ENCODE data around the gene HNRNPA1.
"Not testable (repeated sequence)": the region's sequence is repeated elsewhere in the genome, so short reads cannot be mapped to it uniquely, and the experiment has no call there.

The HNRNPA1 gene

GRCh38 chr12:54280468-54281260, at the start of gene HNRNPA1:
Gene HNRNPA1, plus strand, starts transcription at chr12:54280726. Its CDS starts 82 bp downstream, at chr12:54280808.
- DNase-seq = peak; percentile 97 to 99

GRCh38 chr12:54231269-54231668, 49.3 kb upstream of the HNRNPA1 start:
- DNase-seq = not testable (repeated sequence)

DNA sequence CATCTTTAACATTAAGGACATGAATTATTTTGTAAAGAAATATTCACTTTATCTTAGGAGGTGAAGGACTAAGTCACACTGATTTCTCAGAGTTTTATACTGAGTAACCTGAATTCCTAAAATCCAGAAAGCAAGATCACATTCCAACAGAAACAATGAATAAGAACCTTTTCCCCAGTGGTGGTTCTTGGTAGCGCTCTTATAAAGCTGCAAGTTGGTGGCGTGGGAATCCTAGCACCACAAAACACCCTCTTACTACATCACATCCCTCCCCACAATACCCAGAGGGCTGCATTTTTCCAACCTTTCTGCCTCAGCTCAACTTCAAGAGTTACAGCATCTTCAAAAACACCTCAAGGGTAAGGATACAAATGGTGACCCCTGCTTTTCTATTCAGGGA, 47.7 kb upstream of the HNRNPA1 start:
- DNase-seq = no peak

- no peak for DNase-seq
Observed at GRCh38 chr12:54238531-54238930, 42.0 kb upstream of the HNRNPA1 start.

DNA sequence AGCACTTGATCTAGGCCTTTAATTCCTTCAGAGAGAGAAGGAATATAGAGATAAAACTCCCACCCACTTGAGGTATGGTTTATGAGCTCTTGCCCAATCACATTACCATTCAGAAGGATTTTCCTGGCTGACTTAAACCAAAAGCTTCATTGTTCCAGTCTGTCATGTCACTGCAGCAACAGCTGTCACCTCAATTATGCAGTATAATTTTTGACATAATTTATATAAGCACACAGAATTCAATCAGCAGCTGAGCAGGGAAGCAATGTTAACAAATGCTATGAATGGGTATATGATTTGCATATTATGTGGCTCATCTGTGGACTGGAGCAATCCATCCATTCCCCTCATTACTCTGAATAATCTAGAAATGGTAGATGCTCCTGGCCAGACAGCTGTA, 40.9 kb upstream of the HNRNPA1 start:
- DNase-seq = no peak

DNA sequence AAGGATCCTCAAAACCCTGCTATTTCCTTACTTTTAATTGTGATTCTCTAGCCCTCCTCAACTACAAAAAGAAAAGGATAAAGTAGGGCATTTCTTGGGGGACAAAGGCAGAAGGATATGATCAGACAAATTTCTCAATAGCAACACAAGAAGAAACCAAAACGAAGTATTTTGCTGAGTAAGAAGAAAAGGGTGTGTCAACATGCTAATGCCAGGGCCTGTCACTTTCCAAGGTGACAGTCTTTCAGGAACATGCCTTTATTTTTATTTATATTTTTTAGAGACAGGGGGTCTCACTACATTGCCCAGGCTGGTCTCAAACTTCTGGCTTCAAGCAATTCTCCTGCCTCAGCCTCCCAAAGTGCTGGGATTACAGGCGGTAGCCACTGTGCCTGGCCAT, 40.4 kb upstream of the HNRNPA1 start:
- DNase-seq = no peak

- no peak for DNase-seq
Observed at GRCh38 chr12:54240971-54241588, 39.4 kb upstream of the HNRNPA1 start.

DNA sequence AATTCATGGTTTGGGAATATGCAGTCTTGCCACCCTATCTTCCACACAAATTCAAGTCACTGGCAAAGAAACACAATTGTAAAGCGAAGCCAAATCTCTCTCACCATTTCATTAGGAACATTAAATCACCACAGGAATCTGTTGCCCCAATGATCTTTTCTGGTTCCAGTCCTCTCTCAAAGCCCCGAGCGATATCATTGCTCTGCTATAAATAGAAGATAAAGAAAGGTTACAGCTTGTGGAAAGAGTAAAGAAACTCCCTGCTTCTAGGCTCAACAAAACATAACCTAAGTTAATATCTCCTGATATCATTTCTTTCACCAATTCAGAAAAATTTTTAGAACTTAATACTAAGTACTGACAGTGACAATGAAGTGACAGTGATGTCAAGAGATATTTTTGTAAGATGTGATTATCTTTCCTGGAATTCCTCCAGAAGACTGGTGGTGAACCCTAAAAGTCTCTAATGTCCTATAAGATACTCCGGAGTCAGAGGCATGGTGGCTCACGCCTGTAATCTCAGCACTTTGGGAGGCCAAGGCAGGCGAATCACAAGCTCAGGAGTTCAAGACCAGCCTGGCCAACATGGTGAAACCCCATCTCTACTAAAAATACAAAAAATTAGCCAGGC, 34.4 kb upstream of the HNRNPA1 start:
- DNase-seq = no peak

- no peak for DNase-seq
Observed at GRCh38 chr12:54249489-54249888, 31.0 kb upstream of the HNRNPA1 start.

- DNase-seq = peak in 1 of 2 experiments; percentile 17
Observed at GRCh38 chr12:54251667-54252284, 28.8 kb upstream of the HNRNPA1 start.

DNA sequence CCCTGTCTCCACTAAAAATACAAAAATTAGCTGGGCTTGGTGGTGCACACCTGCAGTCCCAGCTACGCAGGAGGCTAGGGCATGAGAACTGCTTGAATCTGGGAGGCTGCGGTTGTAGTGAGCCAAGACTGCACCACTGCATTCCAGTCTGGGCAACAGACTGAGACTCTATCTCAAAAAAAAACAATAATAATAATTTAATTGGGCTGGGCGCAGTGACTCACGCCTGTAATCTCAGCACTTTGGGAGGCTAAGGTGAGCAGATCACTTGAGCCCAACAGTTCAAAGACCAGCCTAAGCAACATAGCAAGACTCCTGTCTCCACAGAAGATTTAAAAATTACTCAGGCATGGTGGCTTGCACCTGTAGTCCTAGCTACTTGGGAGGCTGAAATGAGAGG, 27.3 kb upstream of the HNRNPA1 start:
- no peak for DNase-seq

- no peak for DNase-seq
Observed at GRCh38 chr12:54257332-54257731, 23.2 kb upstream of the HNRNPA1 start.

DNA sequence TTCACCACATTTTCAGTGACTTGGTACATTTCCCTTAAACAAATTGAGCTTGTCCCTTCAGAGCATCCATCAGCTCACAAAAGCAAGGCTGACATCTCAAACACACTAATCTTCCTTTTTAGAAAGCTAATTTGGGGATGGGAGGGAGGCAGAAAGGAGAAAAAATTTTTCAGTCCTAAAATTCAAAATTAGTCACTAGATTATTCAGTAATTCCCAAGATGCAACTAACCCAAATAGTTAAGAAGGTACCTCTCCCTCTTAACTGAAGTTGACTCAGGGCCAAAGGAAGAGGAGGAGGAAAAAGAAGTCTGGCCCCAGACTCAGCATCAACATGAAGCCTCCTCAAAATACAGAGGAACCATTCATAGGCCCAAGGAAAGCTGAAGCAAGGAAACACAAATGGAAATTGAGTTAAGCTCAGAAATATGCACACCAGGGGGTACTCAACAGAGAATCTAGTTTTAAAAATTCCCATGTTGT, 22.3 kb upstream of the HNRNPA1 start:
- no peak for DNase-seq

DNA sequence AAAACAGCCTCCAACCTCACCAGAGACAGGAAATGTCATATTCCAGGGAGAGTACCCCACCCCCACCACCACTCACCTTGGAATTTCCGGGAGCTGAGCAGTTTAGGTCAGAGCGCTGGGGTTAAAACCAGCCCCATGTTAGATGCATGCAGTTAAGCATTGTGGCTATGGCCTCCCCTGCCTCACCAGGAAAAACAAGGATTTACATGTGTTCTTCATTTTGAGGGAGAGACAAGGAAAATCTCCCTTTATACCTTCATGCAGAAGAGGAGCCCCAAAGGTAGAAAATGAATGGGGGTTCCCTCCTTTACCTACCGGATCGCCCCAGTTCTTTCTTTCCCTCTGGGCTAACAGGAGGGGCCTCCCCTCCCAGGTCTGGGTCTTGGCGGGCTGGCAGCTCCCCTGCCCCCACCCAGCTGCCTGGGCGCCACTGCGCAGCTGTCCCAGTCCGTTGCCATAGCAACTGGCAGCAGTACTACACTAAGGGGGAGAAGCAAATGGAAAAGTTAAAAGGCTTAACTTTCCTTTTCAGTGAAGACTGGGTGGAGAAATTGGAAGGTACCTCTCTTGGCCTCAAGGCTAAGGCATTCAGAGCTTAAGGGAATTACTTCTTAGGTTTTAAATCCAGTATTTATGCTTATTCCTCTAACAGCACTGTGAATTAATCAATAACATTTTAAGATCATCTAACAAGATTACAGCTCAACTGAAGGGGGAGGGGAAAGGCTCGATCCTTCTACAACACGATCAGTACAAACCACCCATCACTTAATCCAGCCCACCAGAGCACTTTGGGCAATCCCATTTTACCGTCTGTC, 21.1 kb upstream of the HNRNPA1 start:
- DNase-seq = peak; percentile 89 to 91

DNA sequence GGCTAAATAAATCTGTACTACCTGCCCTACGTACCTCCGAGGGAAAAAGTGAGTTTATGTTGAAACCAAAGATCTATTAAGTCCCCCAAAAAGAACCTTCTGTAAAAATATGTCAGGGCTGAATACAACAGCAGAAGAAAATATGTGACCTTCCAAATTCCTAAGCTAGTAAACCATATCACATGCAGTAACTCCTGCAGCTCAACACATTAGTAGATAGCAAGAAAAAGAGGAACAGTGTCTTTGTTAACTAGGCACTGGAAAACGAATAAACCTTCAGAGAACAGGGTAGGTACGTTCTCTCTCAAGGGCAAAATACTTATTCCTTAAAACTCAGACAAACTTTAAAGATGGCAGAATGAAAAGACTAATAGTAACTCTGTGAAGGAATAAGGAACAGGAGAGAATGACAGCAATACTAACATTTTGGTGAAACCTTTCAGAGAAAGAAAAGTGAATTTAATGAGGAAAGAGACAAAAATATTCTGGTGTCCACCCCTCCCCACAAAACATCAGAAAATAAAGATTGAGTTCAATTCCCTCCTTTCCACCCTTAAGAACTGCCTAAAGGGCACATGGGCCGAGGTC, 18.6 kb upstream of the HNRNPA1 start:
- no peak for DNase-seq

- DNase-seq = no peak
Observed at GRCh38 chr12:54262403-54262925, 18.1 kb upstream of the HNRNPA1 start.

DNA sequence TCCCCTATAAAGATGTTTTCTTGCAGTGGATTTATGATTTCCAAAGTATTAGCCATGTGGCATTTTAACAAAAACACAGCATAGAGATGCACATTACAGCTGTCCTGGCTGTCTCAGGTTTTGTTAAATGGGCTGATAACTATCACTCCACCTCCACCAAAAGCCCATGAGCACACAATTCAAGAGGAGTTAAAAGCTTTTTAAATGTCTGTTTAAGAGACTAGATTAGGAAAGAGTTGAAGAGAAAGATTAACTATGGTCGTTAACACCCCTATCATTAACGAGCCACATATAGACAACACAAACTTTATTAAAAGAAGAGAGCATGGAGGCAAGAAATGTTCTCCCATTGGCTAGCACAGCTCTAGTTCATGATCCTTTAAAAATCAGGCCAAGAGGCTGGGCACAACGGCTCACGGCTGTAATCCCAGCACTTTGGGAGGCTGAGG, 15.1 kb upstream of the HNRNPA1 start:
- DNase-seq = no peak

DNA sequence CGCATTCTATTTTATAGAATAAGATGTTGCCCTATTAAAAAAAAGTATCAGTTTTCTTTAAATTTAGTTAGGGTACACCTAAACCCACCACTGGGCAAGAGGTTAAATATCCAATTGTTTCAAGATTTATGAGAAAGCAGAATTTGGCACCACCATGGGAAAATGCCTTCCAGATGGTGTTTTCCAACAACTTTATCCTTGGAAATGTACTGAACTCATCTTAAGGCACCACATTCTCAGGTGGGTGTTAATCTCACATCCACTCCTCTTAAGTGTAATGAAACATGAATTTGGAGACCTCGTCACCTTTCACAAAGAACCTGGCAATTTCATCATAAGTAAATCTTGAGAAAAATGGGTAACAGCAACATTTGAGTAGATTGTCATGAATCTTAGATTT, 13.7 kb upstream of the HNRNPA1 start:
- DNase-seq = no peak

GRCh38 chr12:54270345-54270744, 10.2 kb upstream of the HNRNPA1 start:
- no peak for DNase-seq

DNA sequence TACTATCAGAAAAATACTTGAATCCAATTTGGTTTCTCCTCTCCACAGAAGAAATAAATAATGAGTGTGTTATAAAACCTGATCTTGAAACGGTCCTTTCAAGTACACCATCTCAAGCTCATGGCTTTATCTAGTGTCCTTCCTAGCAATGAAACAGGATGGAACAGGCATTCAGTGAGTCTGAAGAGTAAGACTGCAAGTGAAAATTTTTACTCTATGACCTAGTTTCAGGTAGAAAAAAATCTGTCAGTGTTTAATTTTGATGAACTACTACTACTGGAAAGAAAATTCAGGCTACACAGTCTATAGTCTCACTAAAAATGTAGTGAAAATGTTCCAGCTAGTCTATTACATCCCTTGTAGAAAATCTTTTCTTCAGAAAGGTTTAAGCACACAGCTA, 8.3 kb upstream of the HNRNPA1 start:
- DNase-seq = no peak

DNA sequence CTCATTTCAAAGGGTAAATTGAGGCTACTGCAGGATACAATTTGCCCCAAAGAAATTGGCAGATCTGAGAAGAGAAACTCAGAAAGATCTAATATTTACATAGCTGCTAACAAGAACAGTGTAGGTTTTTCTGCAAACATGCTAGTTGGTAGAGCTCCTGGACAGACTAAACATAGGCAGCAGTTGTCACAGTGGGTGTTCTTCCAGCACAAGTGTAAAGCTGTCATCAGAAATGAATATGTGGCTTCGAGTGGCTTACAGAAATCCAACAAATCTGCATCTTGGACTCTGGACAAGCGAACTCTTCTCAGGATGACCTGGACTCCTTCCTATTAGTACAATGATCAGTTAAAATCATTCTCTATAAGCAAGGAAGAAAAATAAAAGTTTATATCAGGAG, 6.5 kb upstream of the HNRNPA1 start:
- DNase-seq = no peak

GRCh38 chr12:54276368-54276767, 4.2 kb upstream of the HNRNPA1 start:
- no peak for DNase-seq
